Sigmoid colon (tissue), 7 donors: ENCODE results near the gene PIGW. TPM values are rescaled to one million over a fixed set of nuclear protein-coding genes. Genes with fewer than 3 reads are reported as not detected.

Source experiments
- DNase-seq: peaks from one replicate; pipeline ENCODE4 v3.0.0-alpha.2; 2019
- H3K27ac ChIP-seq, 4 donors: fragments of 200-600 bp; sonication (generic); one replicate each; pipeline ENCODE4 v1.5.1; 2016 to 2019; ENCODE audit warnings: mild to moderate bottlenecking in 1 of 4
- H3K27me3 ChIP-seq, 3 donors: fragments of 200-600 bp; sonication (generic); one replicate each; pipeline ENCODE4 v1.5.1; 2019; ENCODE audit warnings: mild to moderate bottlenecking in 1 of 3
- H3K36me3 ChIP-seq, 4 donors: fragments of 200-600 bp; sonication (generic); one replicate each; pipeline ENCODE4 v1.5.1; 2016 to 2019
- H3K4me1 ChIP-seq, 4 donors: fragments of 200-600 bp; sonication (generic); one replicate each; pipeline ENCODE4 v1.5.1; 2017 to 2019
- H3K4me3 ChIP-seq, 4 donors: fragments of 200-600 bp; sonication (generic); one replicate each; pipeline ENCODE4 v1.5.1; 2017 to 2019; ENCODE audit warnings: mild to moderate bottlenecking in 2 of 4, moderate library complexity in 1 of 4
- H3K9me3 ChIP-seq, 4 donors: fragments of 200-600 bp in 3 of 4; sonication (generic) in 3 of 4; one replicate each; pipeline versions ENCODE4 v1.5.1 to v1.6.1; 2013 to 2019
- EP300 ChIP-seq, 4 donors: sonication (generic); formaldehyde crosslinking; IDR thresholded peaks; one replicate each; pipeline ENCODE4 v1.6.1; 2017; ENCODE audit warnings: antibody characterized with exemption in 4 of 4
- POLR2A ChIP-seq, 2 donors: fragments of 450-650 bp; IDR thresholded peaks; one replicate each; pipeline ENCODE4 v1.6.1; 2016; ENCODE audit warnings: antibody characterized with exemption in 2 of 2, mild to moderate bottlenecking in 2 of 2, moderate library complexity in 2 of 2
- POLR2AphosphoS5 ChIP-seq, 4 donors: sonication (generic); formaldehyde crosslinking; IDR thresholded peaks; one replicate each; pipeline ENCODE4 v1.6.1; 2017; ENCODE audit warnings: antibody characterized with exemption in 4 of 4
- WGBS, 2 donors: extraction: QIAGEN DNeasy Blood & Tissue Kit; methylation state at CpG; one replicate each; pipeline ENCODE4 v1.1.7; 2013; 5-methylcytosine and 5-hydroxymethylcytosine counted together
- intact Hi-C: fragments of 100-400 bp; cut with DNase I; formaldehyde crosslinking; loops from one replicate; pipeline ENCODE4 v1.15.1; 2023
- polyA plus RNA-seq, 3 donors: library from polyadenylated mRNA; stranded (reverse); fragments of 200-250 nt; gene quantifications; one replicate each; pipeline ENCODE4 v1.2.3, GENCODE V29; 2013
- total RNA-seq, 4 donors: library from RNA; depleted of rRNA; stranded (reverse); fragments of >200 nt; gene quantifications; one replicate each; pipeline ENCODE4 v1.1.0, GENCODE V29; 2016
- TF ChIP-seq, protein P1 (sequence below), 4 experiments: fragments of 450-650 bp in 3 of 4; fragments of 200-600 bp in 1 of 4; IDR thresholded peaks; one replicate each; pipeline ENCODE4 v1.5.1; 2016 to 2019; ENCODE audit warnings: antibody characterized with exemption in 4 of 4, mild to moderate bottlenecking in 3 of 4, moderate library complexity in 2 of 4
- donor health status: healthy with polysubstance abuse.
- donor health status: Bipolar disorder and iron deficiency.
- donor health status: healthy.

PIGW gene, protein sequence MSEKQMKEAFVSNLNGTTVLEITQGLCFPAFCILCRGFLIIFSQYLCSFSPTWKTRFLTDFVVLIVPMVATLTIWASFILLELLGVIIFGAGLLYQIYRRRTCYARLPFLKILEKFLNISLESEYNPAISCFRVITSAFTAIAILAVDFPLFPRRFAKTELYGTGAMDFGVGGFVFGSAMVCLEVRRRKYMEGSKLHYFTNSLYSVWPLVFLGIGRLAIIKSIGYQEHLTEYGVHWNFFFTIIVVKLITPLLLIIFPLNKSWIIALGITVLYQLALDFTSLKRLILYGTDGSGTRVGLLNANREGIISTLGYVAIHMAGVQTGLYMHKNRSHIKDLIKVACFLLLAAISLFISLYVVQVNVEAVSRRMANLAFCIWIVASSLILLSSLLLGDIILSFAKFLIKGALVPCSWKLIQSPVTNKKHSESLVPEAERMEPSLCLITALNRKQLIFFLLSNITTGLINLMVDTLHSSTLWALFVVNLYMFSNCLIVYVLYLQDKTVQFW
- total RNA-seq (1 to 10 TPM; 1.7 to 3.9 (median 3.0) TPM), polyA plus RNA-seq (1 to 10 TPM; 2.4 to 8.6 (median 4.6) TPM)

DNA sequence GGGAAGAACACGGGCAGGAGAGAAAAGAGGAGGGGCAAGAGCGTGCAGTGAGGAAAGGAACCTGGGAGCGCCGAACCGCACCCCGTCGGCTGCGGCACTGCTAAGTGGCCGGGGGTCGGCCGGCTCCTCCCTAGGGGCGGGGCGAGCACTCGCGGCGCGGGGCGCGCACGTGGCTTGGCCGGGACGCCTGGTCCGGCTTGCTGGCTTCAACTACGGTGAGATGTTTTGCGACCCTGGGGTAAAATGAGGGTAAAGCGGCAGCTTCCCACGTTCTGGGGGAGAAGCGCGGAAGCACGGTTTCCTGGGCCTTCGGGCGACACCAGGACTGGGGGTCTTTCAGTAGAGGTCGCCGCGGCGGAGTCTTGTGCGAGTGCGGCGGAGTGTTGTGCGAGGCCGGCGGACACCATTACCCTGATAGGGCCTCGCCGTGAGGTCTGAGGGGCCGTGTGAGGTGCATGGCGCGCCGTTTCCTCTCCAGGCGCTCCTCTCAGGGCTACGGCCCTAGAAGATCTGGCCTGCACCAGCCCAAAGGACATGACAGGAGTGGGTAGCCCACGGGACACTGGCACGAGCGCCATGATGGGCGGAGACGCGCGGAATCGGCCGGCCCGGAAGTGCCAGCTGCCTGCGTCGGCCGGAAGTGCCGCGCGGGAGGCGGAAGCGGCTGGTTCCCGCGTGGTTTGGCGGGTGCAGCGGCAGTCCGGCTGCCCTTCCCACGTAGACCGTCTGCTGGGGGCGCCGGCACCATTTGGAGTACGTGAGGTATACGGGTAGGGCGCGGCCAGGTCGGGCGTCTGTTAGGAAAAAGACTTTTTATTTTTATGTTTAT lies at the start of gene PIGW, which contains the start of gene MYO19:
PIGW (plus strand) TSS at position 148 of the 829 bp plus-strand sequence. CDS start 2,115 bp downstream, outside the sequence.
MYO19 (minus strand) TSS at position 29 of the 829 bp plus-strand sequence. CDS start 2,330 bp downstream, outside the sequence.
- Histone ChIP-seq H3K9me3 (no peaks in the 10 kb centered on the region), H3K4me3 (peak within 1 kb of the TSS; percentile 67 to 76 (median 74)), H3K27me3 (no peaks in the 10 kb centered on the region), H3K4me1 (peaks cover 0 to 16% (median 5%) of the 10 kb centered on the region in 4 donors), H3K27ac (peak within 1 kb of the TSS; percentile 95 to 98 (median 96)), H3K36me3 (peaks cover 0 to 24% (median 2%) of the 10 kb centered on the region in 4 donors)
- DNase-seq: peak; percentile 93
- intact Hi-C loops: loop anchor here (5.0 kb wide), 2 partner anchors 48 to 412 kb away; partner anchors contain the start of genes AATF and ZNHIT3
- TF ChIP-seq, protein P1, sequence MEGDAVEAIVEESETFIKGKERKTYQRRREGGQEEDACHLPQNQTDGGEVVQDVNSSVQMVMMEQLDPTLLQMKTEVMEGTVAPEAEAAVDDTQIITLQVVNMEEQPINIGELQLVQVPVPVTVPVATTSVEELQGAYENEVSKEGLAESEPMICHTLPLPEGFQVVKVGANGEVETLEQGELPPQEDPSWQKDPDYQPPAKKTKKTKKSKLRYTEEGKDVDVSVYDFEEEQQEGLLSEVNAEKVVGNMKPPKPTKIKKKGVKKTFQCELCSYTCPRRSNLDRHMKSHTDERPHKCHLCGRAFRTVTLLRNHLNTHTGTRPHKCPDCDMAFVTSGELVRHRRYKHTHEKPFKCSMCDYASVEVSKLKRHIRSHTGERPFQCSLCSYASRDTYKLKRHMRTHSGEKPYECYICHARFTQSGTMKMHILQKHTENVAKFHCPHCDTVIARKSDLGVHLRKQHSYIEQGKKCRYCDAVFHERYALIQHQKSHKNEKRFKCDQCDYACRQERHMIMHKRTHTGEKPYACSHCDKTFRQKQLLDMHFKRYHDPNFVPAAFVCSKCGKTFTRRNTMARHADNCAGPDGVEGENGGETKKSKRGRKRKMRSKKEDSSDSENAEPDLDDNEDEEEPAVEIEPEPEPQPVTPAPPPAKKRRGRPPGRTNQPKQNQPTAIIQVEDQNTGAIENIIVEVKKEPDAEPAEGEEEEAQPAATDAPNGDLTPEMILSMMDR (IDR thresholded peaks at IDR 0.05): no peak
- TF ChIP-seq POLR2AphosphoS5 (IDR thresholded peaks at IDR 0.05) (peak; percentile 91 to 99 (median 96)), POLR2A (IDR thresholded peaks at IDR 0.05) (peak; percentile 89 to 91)
- 0% methylated on average over 83 of the region's 83 CpGs for WGBS, 2 donors

DNA sequence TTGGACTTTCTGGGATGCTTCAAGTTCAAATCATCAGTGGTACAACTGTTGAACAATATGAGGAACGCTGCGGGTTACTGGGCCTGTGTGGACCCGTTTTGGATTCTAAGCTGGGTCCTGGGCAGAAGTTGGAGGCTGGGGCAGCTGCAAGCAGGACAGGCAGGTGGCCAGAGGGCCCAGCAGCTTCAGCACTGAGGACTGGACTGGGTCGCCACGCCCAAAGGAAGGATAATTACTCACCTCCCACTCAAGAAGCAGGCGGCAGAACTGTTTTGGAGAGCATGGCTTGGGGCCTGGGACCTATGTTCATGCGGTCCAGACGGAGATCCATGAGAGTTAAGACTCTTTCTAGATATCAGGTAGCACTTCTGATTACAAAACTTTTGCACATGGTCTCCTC lies 49.8 kb upstream of the PIGW start:
- intact Hi-C loops: loop anchor here (5.0 to 10.0 kb wide), 2 partner anchors 47 to 110 kb away; partner anchors contain the start of genes DHRS11, MYO19 and PIGW

DNA sequence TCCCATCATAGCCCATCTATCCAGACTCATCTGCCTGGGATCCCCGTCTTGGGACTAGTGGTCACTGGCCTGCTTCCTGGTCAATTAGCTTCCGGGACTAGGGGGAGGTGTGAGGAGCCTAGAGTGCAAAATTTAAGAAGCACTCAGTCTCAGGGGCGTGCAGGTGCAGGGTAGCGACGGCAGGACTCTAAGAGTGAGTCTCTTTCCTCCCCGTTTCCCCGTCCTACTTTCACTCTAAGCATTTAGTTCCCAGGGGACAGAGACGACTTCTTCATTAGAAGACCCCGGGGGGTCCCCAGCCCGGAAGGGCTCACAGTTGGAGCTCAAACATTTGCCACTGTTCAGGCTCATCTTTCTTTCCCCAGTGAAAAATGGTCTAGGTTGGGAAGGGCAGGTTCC lies 49.0 kb upstream of the PIGW start:
- Histone ChIP-seq H3K27me3 (peaks cover 0 to 19% (median 0%) of the 10 kb centered on the region in 3 donors), H3K9me3 (no peaks in the 10 kb centered on the region), H3K27ac (peak overlapping the region; percentile 78 to 90 (median 84)), H3K36me3 (no peaks in the 10 kb centered on the region), H3K4me3 (peak overlapping the region; percentile 68 to 99 (median 89)), H3K4me1 (peaks cover 0 to 40% (median 33%) of the 10 kb centered on the region in 4 donors)
- intact Hi-C loops: loop anchor here (5.0 to 10.0 kb wide), 2 partner anchors 46 to 109 kb away; partner anchors contain the start of genes DHRS11, MYO19 and PIGW
- WGBS, 2 donors: 42 to 49% methylated on average over 10 of the region's 10 CpGs
- TF ChIP-seq EP300 (IDR thresholded peaks at IDR 0.05): no peak
- no peak for TF ChIP-seq POLR2AphosphoS5 (IDR thresholded peaks at IDR 0.05)
- TF ChIP-seq, protein P1 (IDR thresholded peaks at IDR 0.05): no peak
- no peak for TF ChIP-seq POLR2A (IDR thresholded peaks at IDR 0.05)
- no peak for DNase-seq

More for the DNA sequence above, 49.8 kb upstream of the PIGW start:
- Histone ChIP-seq H3K4me1 (peaks cover 0 to 40% (median 33%) of the 10 kb centered on the region in 4 donors), H3K36me3 (no peaks in the 10 kb centered on the region), H3K27me3 (peaks cover 0 to 22% (median 0%) of the 10 kb centered on the region in 3 donors), H3K27ac (no peak overlapping the region), H3K9me3 (no peaks in the 10 kb centered on the region), H3K4me3 (no peak overlapping the region)
- TF ChIP-seq, protein P1 (IDR thresholded peaks at IDR 0.05): no peak
- TF ChIP-seq EP300 (IDR thresholded peaks at IDR 0.05): no peak
- TF ChIP-seq POLR2AphosphoS5 (IDR thresholded peaks at IDR 0.05): no peak
- no peak for TF ChIP-seq POLR2A (IDR thresholded peaks at IDR 0.05)
- DNase-seq: no peak
- WGBS, 2 donors: 91 to 93% methylated on average over 8 of the region's 8 CpGs
